Endothelial cell (in vitro differentiated cells): ENCODE data around the gene TBC1D8. TPM values are rescaled to one million over a fixed set of nuclear protein-coding genes. Genes with fewer than 3 reads are reported as not detected.

ENCODE experiments used
- DNase-seq: peaks from one replicate; pipeline ENCODE4 v3.0.0; 2021; ENCODE audit warnings: low spot score
- H3K27ac Mint-ChIP-seq: one replicate; pipeline ENCODE4 v1.8.0; 2021; ENCODE audit warnings: mixed read lengths, inconsistent platforms; ENCODE audit not compliant: unreplicated experiment
- H3K27me3 Mint-ChIP-seq: one replicate; pipeline ENCODE4 v1.8.0; 2021; ENCODE audit warnings: mild to moderate bottlenecking, moderate library complexity, mixed read lengths, inconsistent platforms; ENCODE audit not compliant: unreplicated experiment
- H3K36me3 Mint-ChIP-seq: one replicate; pipeline ENCODE4 v1.8.0; 2021; ENCODE audit warnings: mild to moderate bottlenecking, low read depth, mixed read lengths, inconsistent platforms; ENCODE audit not compliant: unreplicated experiment
- H3K4me1 Mint-ChIP-seq: one replicate; pipeline ENCODE4 v1.8.0; 2021; ENCODE audit warnings: mild to moderate bottlenecking, mixed read lengths, inconsistent platforms; ENCODE audit not compliant: unreplicated experiment
- H3K4me3 Mint-ChIP-seq: one replicate; pipeline ENCODE4 v1.8.0; 2021; ENCODE audit warnings: mild to moderate bottlenecking, mixed read lengths, inconsistent platforms; ENCODE audit not compliant: unreplicated experiment
- H3K9me3 Mint-ChIP-seq: one replicate; pipeline ENCODE4 v1.8.0; 2021; ENCODE audit warnings: mixed read lengths, inconsistent platforms; ENCODE audit not compliant: unreplicated experiment
- CTCF ChIP-seq: fragments of 200-600 bp; sonication (generic); IDR thresholded peaks from one replicate; pipeline ENCODE4 v1.5.0; 2021; ENCODE audit warnings: antibody characterized with exemption; ENCODE audit not compliant: unreplicated experiment
- total RNA-seq: library from RNA; stranded (reverse); fragmentation: NEBNext Ultra II Directional; extraction: Animal tissue kit (Norgen Biotek cat#: 25700); gene quantifications from one replicate; pipeline ENCODE4 v1.2.1, GENCODE V29; 2021; ENCODE audit not compliant: unreplicated experiment

TBC1D8 gene
- total RNA-seq, 1 donor from 2014 or later: 27.5 TPM

- no peaks in the 10 kb centered on the region for H3K9me3 Mint-ChIP-seq
- H3K4me3 Mint-ChIP-seq: no peak overlapping the region
- no peak for DNase-seq
- no peak overlapping the region for H3K27ac Mint-ChIP-seq
- peaks cover 6% of the 10 kb centered on the region for H3K27me3 Mint-ChIP-seq
- TF ChIP-seq CTCF: no peak
- H3K4me1 Mint-ChIP-seq: peaks cover 8% of the 10 kb centered on the region
- peaks cover 23% of the 10 kb centered on the region for H3K36me3 Mint-ChIP-seq
Measured at GRCh38 chr2:100997509-100998234, 153.5 kb downstream of the TBC1D8 start.

GRCh38 chr2:100995309-100996075 lies 155.7 kb downstream of the TBC1D8 start:
- H3K27me3 Mint-ChIP-seq: peaks cover 8% of the 10 kb centered on the region
- peaks cover 26% of the 10 kb centered on the region for H3K36me3 Mint-ChIP-seq
- H3K4me3 Mint-ChIP-seq: no peak overlapping the region
- H3K27ac Mint-ChIP-seq: no peak overlapping the region
- peaks cover 5% of the 10 kb centered on the region for H3K4me1 Mint-ChIP-seq
- no peak for TF ChIP-seq CTCF
- DNase-seq: no peak
- H3K9me3 Mint-ChIP-seq: no peaks in the 10 kb centered on the region

- Mint-ChIP-seq H3K4me1 (peaks cover 7% of the 10 kb centered on the region), H3K36me3 (peaks cover 42% of the 10 kb centered on the region), H3K9me3 (no peaks in the 10 kb centered on the region), H3K4me3 (no peak overlapping the region), H3K27ac (no peak overlapping the region), H3K27me3 (peaks cover 13% of the 10 kb centered on the region)
- DNase-seq: no peak
- TF ChIP-seq CTCF: no peak
Measured at GRCh38 chr2:100993294-100993693, 157.9 kb downstream of the TBC1D8 start.

GRCh38 chr2:100992262-100992661 lies 158.9 kb downstream of the TBC1D8 start:
- H3K4me3 Mint-ChIP-seq: no peak overlapping the region
- H3K27me3 Mint-ChIP-seq: peaks cover 13% of the 10 kb centered on the region
- TF ChIP-seq CTCF: no peak
- H3K27ac Mint-ChIP-seq: no peak overlapping the region
- DNase-seq: no peak
- H3K36me3 Mint-ChIP-seq: peaks cover 41% of the 10 kb centered on the region
- H3K4me1 Mint-ChIP-seq: peaks cover 7% of the 10 kb centered on the region
- no peaks in the 10 kb centered on the region for H3K9me3 Mint-ChIP-seq

GRCh38 chr2:100991404-100991773 lies 159.8 kb downstream of the TBC1D8 start:
- H3K4me3 Mint-ChIP-seq: no peak overlapping the region
- H3K27ac Mint-ChIP-seq: no peak overlapping the region
- no peaks in the 10 kb centered on the region for H3K9me3 Mint-ChIP-seq
- DNase-seq: no peak
- peaks cover 37% of the 10 kb centered on the region for H3K36me3 Mint-ChIP-seq
- H3K27me3 Mint-ChIP-seq: peaks cover 13% of the 10 kb centered on the region
- peaks cover 7% of the 10 kb centered on the region for H3K4me1 Mint-ChIP-seq
- TF ChIP-seq CTCF: no peak
